Colonic mucosa (tissue), 4 donors: ENCODE results near the gene SENP3. TPM values are rescaled to one million over a fixed set of nuclear protein-coding genes. Genes with fewer than 3 reads are reported as not detected.

Experiments used
- DNase-seq: peaks from one replicate; pipeline ENCODE4 v3.0.0-alpha.2; 2020
- H3K27ac ChIP-seq: fragments of 200-600 bp; one replicate; pipeline ENCODE4 v1.8.0; 2021
- H3K27me3 ChIP-seq: fragments of 200-600 bp; one replicate; pipeline ENCODE4 v1.8.0; 2021
- H3K36me3 ChIP-seq: fragments of 200-600 bp; one replicate; pipeline ENCODE4 v1.8.0; 2021
- H3K4me1 ChIP-seq: fragments of 200-600 bp; one replicate; pipeline ENCODE4 v1.8.0; 2021; ENCODE audit warnings: mild to moderate bottlenecking
- H3K4me3 ChIP-seq: fragments of 200-600 bp; one replicate; pipeline ENCODE4 v1.8.0; 2021
- H3K9ac ChIP-seq, 2 donors: one replicate each; pipeline ENCODE4 v1.7.0; 2013; ENCODE audit warnings: control low read depth in 2 of 2, low read depth in 2 of 2, low read length in 2 of 2
- H3K9me3 ChIP-seq: fragments of 200-600 bp; one replicate; pipeline ENCODE4 v1.8.0; 2021
- intact Hi-C: fragments of 100-400 bp; cut with DNase I; formaldehyde crosslinking; loops from one replicate; pipeline ENCODE4 v1.14.1; 2022
- total RNA-seq, 2 donors: library from RNA; stranded (reverse); fragmentation: NEBNext Ultra II Directional in 1 of 2; extraction: Animal tissue kit (Norgen Biotek cat#: 25700) in 1 of 2; gene quantifications; one replicate each; pipeline ENCODE4 v1.2.1, GENCODE V29; 2021
- TF ChIP-seq, protein P1 (sequence below): fragments of 200-600 bp; IDR thresholded peaks from one replicate; pipeline ENCODE4 v1.8.0; 2022; ENCODE audit warnings: antibody characterized with exemption, mild to moderate bottlenecking
- donor health status: healthy.
- donor health status: DM: no; HTN: no; CAD: no.
- donor health status: DM: no; HTN: no; CAD: no.

SENP3 gene
- total RNA-seq, 2 donors from 2014 or later, result 25.7 to 56.6 TPM

DNA sequence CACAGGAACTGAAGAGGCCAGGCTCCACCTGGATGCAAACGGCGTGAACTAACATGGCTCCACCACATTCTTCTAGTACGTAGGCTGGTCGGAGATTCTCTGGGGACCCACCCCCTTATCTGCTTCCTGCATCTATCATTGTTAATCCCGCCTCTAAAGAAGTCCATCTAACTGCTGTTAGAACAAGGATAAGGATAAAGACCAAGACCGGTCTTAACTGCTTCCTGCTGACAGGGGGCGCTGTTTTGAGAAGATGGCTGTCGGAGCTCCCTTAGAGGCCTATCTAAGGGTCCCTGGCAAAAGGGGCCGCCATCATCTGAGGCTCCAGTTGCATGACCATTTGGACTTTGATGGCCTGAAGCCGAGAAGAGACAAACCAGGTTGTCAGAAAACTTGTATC is 38.7 kb upstream of the SENP3 start:
- H3K4me3 ChIP-seq, result no peak overlapping the region
- H3K27me3 ChIP-seq, result no peaks in the 10 kb centered on the region
- DNase-seq, result no peak
- intact Hi-C loops, result no loop called here
- TF ChIP-seq, protein P1, sequence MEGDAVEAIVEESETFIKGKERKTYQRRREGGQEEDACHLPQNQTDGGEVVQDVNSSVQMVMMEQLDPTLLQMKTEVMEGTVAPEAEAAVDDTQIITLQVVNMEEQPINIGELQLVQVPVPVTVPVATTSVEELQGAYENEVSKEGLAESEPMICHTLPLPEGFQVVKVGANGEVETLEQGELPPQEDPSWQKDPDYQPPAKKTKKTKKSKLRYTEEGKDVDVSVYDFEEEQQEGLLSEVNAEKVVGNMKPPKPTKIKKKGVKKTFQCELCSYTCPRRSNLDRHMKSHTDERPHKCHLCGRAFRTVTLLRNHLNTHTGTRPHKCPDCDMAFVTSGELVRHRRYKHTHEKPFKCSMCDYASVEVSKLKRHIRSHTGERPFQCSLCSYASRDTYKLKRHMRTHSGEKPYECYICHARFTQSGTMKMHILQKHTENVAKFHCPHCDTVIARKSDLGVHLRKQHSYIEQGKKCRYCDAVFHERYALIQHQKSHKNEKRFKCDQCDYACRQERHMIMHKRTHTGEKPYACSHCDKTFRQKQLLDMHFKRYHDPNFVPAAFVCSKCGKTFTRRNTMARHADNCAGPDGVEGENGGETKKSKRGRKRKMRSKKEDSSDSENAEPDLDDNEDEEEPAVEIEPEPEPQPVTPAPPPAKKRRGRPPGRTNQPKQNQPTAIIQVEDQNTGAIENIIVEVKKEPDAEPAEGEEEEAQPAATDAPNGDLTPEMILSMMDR, result peak; percentile 25
- H3K9ac ChIP-seq, result no peak overlapping the region
- no peaks in the 10 kb centered on the region for H3K4me1 ChIP-seq
- no peaks in the 10 kb centered on the region for H3K36me3 ChIP-seq
- no peaks in the 10 kb centered on the region for H3K9me3 ChIP-seq
- H3K27ac ChIP-seq, result no peak overlapping the region

DNA sequence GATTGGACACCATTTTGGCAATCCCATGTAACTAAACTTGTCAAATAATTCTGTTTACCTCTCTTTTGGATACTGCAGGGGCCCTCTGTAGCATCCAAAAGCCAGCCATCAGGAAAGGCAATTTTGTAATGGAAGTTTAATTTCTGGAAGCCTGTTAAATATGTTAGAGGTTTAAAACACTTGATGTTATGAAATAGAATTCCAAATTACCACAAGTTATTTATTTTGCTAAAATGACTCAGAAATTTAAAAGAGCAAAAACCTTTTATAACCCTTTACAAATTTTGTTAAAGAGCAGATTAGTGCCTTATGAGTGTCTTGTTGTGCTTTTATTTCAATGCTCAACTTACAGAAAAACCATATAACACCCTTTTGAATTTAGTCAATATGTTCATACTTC is 32.9 kb upstream of the SENP3 start:
- Histone ChIP-seq H3K9ac (no peak overlapping the region), H3K4me1 (no peaks in the 10 kb centered on the region), H3K9me3 (no peaks in the 10 kb centered on the region), H3K36me3 (no peaks in the 10 kb centered on the region), H3K27ac (no peak overlapping the region), H3K4me3 (no peak overlapping the region), H3K27me3 (no peaks in the 10 kb centered on the region)
- intact Hi-C loops, result no loop called here
- TF ChIP-seq, protein P1, result no peak
- DNase-seq, result no peak

DNA sequence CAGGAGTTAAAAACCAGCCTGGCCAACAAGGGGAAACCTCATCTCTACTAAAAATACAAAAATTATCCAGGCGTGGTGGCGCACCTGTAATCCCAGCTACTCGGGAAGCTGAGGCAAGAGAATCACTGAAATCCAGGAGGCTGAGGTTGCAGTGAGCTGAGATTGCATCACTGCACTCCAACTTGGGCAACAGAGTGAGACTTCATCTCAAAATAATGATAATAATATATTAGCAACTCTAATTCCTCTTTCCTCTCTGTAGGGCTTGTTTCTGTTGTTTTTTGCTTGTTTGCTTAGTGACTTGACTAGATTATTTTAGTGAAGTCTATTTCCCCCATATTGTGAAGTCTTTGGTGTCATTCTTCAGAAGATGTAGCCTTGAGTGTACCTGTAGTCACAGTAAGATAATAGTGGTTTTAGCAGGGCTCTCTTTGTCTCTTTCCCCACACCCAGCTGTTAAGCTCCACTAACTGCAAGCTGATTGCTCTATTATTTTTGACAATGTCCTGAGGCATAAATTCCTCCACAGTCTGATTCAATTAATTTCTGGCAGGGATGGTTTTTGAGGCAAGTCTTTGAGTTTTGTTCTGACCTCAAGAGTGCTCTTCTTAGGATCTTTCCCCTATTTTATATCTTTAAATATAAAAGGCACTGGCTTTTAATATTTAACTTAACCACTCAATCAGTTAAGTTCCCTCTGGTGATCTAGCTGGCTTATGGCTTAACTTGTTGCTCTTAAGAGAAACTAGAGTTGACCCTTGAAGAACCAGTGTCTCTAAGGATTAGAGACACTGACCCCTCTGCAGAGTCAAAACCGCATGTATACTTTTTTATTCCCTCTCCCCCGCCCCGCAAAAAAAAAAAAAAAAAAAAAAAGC is 31.5 kb upstream of the SENP3 start:
- Histone ChIP-seq H3K4me3 (no peak overlapping the region), H3K27me3 (no peaks in the 10 kb centered on the region), H3K9me3 (no peaks in the 10 kb centered on the region), H3K27ac (no peak overlapping the region), H3K36me3 (no peaks in the 10 kb centered on the region), H3K9ac (no peak overlapping the region), H3K4me1 (no peaks in the 10 kb centered on the region)
- no peak for DNase-seq
- TF ChIP-seq, protein P1, result no peak
- intact Hi-C loops, result no loop called here

DNA sequence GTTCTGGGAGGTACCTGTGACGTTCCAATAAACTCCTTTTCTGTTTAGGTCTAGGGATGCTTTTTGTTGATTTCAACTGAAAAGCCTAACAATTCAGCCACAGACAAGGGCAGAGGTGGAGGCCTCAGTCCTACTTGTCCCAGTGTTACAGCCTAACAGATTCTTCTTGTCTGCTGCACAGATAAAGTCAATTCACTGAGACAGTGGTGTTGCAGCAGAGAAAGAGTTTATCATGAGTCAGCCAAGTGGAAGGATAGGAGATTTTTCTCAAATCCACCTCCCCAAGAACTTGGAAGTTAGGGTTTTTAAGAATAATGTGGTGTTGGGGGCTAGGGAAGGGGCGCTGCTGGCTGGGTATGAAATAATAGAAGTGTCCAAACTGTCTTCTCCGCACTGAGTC is 23.7 kb upstream of the SENP3 start:
- H3K27ac ChIP-seq, result no peak overlapping the region

DNA sequence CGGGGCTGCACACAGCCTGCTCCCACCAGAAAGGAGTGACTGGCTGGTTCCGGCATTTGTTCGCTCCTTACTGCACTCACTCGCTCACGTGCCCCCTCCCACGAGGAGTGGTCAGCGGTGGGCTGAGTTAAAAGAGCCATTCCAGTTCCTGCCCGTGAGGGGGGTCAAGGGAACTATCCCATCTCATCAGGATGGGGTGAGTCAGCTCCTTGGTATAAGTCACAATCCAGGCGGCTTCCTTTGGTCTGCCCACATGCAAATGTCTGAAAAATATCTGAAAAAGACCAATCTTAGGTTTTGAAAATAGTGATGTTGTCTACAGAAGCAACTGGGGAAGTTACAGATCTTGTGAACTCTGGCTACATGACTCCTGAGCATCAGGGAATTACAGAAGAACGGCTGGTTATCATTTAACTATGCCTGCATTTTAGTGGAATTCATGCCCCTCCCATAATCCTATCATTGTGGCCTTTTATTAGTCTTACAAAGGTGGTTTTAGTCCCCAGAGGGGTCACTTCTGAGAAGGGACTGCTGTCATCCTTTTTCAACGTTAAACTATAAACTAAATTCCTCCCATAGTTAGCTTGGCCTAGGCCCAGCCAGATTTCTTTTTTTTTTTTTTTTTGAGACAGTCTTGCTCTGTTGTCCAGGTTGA is 22.7 kb upstream of the SENP3 start:
- H3K9me3 ChIP-seq, result no peaks in the 10 kb centered on the region
- H3K9ac ChIP-seq, result no peak overlapping the region
- H3K27me3 ChIP-seq, result no peaks in the 10 kb centered on the region
- no peak overlapping the region for H3K4me3 ChIP-seq
- DNase-seq, result no peak
- H3K4me1 ChIP-seq, result no peaks in the 10 kb centered on the region
- TF ChIP-seq, protein P1, result no peak
- H3K36me3 ChIP-seq, result no peaks in the 10 kb centered on the region
- intact Hi-C loops, result no loop called here
- H3K27ac ChIP-seq, result no peak overlapping the region

More for the DNA sequence above, 23.7 kb upstream of the SENP3 start:
- TF ChIP-seq, protein P1, result no peak
- no peaks in the 10 kb centered on the region for H3K36me3 ChIP-seq
- no peak overlapping the region for H3K4me3 ChIP-seq
- H3K4me1 ChIP-seq, result no peaks in the 10 kb centered on the region
- no peaks in the 10 kb centered on the region for H3K9me3 ChIP-seq
- no peaks in the 10 kb centered on the region for H3K27me3 ChIP-seq
- DNase-seq, result no peak
- intact Hi-C loops, result no loop called here
- H3K9ac ChIP-seq, result no peak overlapping the region
